Measurements from ENCODE around the gene DLG1. TPM values are rescaled to one million over a fixed set of nuclear protein-coding genes. Genes with fewer than 3 reads are reported as not detected.
A peak's percentile ranks its signal among the peaks of the same experiment; 100 is the strongest.
"Not testable (repeated sequence)": the region's sequence is repeated elsewhere in the genome, so short reads cannot be mapped to it uniquely, and the experiment has no call there.

DLG1 gene
- total and polyA plus RNA-seq, 9 of the 15 experiments (the other 6 are each of a cell fraction or from before 2014, with no cell fraction given) = 9.4 to 63.5 (median 43.6) TPM

DNA sequence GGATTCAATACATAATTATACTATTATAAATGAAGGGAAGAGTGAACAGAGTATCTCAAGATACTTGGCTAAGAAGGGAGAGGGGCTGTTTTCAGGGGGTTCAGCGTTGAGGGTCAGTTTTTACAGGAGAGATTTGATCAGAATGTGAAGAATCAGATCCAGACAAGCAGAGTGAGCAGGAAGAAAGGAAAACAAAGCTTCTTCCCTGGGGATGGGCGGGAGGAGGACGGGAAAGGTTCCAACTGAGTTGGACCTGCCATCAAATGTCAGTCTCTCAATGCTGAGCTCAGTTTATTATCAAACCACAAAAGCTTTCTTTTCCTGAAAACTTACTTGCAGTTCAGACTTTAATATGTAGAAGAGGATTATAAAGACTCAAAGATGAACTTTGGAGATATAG lies 262.8 kb downstream of the DLG1 start:
- 10% methylated on average over 3 of the region's 3 CpGs for WGBS (ENCODE audit: insufficient coverage, low coverage, missing lambda C conversion rate)
- H3K9ac ChIP-seq (ENCODE audit: insufficient read depth in 1 of 2, low read depth in 2 of 2, low read length in 2 of 2) = no peak overlapping the region
- no peak overlapping the region for H3K4me2 ChIP-seq (ENCODE audit: insufficient read depth, low read length)
- TF ChIP-seq TGIF2 (CRISPR knock-in tag; IDR thresholded peaks at IDR 0.05) = no peak
- ChIA-PET CTCF (ENCODE audit: low intra/inter-chr PET ratio) (no interaction called here), POLR2A (interaction anchor here (0.7 kb wide), 1 partner anchor 82 kb away, joined by 3 read pairs; no protein-coding TSS in a partner anchor)
- no peaks in the 10 kb centered on the region for H4K20me1 ChIP-seq (replicated peaks; ENCODE audit: control insufficient read depth, insufficient read depth, low read length)
- no peak overlapping the region for H3K4me3 ChIP-seq
- no peak overlapping the region for H2AFZ ChIP-seq (ENCODE audit: low read depth, low read length)
- H3K27ac ChIP-seq (ENCODE audit: extremely low read depth, low read depth, low read length) = no peak overlapping the region
- intact Hi-C loops (cut with micrococcal nuclease) (loop anchor here (10.0 kb wide), 1 partner anchor 149 kb away; no protein-coding TSS in a partner anchor), in situ Hi-C loops (cut with MboI) (no loop called here)
- peaks cover 16 to 18% of the 10 kb centered on the region in 2 experiments for H3K4me1 ChIP-seq (replicated peaks in 1 of 2; ENCODE audit: control insufficient read depth in 2 of 2, insufficient read depth in 2 of 2, low read length in 2 of 2)
- H3K9me1 ChIP-seq (ENCODE audit: control insufficient read depth, insufficient read depth, low read length) = no peaks in the 10 kb centered on the region
- H3K79me2 ChIP-seq (ENCODE audit: control insufficient read depth, insufficient read depth, low read length) = no peaks in the 10 kb centered on the region
- no TSS peak for BruUV-seq (replicated peaks)
- H3K9me3 ChIP-seq (replicated peaks; ENCODE audit: control insufficient read depth, insufficient read depth, low read depth, low read length) = no peaks in the 10 kb centered on the region
- no peak for FAIRE-seq
- DNase-seq (ENCODE audit: extremely low read depth in 1 of 4, low spot score in 3 of 4) = no peak
- ATAC-seq = no peak
- H3K27me3 ChIP-seq (ENCODE audit: control insufficient read depth in 2 of 2, insufficient read depth in 2 of 2, low read length in 2 of 2) = peaks cover 0 to 4% of the 10 kb centered on the region in 2 experiments; a peak in 2 of 5 replicates
- H3K36me3 ChIP-seq (ENCODE audit: control insufficient read depth, insufficient read depth, low read length) = no peaks in the 10 kb centered on the region

- H3K27me3 ChIP-seq (ENCODE audit: control insufficient read depth in 2 of 2, insufficient read depth in 2 of 2, low read length in 2 of 2); POLR2A ChIA-PET; H3K27ac ChIP-seq (ENCODE audit: extremely low read depth, low read depth, low read length); H3K36me3 ChIP-seq (ENCODE audit: control insufficient read depth, insufficient read depth, low read length); FAIRE-seq; DNase-seq (ENCODE audit: extremely low read depth in 1 of 4, low spot score in 3 of 4); BruUV-seq (replicated peaks); H2AFZ ChIP-seq (ENCODE audit: low read depth, low read length); H3K4me2 ChIP-seq (ENCODE audit: insufficient read depth, low read length); H3K79me2 ChIP-seq (ENCODE audit: control insufficient read depth, insufficient read depth, low read length); H3K4me3 ChIP-seq; H3K9me1 ChIP-seq (ENCODE audit: control insufficient read depth, insufficient read depth, low read length); CTCF ChIA-PET (ENCODE audit: low intra/inter-chr PET ratio); H4K20me1 ChIP-seq (replicated peaks; ENCODE audit: control insufficient read depth, insufficient read depth, low read length); H3K9me3 ChIP-seq (replicated peaks; ENCODE audit: control insufficient read depth, insufficient read depth, low read depth, low read length); in situ Hi-C loops (cut with MboI); H3K9ac ChIP-seq (ENCODE audit: insufficient read depth in 1 of 2, low read depth in 2 of 2, low read length in 2 of 2); ATAC-seq; TF ChIP-seq CREB1 (IDR thresholded peaks at IDR 0.05): not testable (repeated sequence)
- intact Hi-C loops (cut with micrococcal nuclease) = loop anchor here (10.0 kb wide), 1 partner anchor 150 kb away; no protein-coding TSS in a partner anchor
- TF ChIP-seq GABPB1 (CRISPR knock-in tag; IDR thresholded peaks at IDR 0.05) = 0 out of 2 replicates have a peak, but pooled peaks have one; percentile 34
- 0 out of 2 replicates have a peak, but pooled peaks have one; percentile 26 for TF ChIP-seq CREB1 (CRISPR knock-in tag; IDR thresholded peaks at IDR 0.05)
- WGBS (ENCODE audit: insufficient coverage, low coverage, missing lambda C conversion rate) = 42% methylated on average over 5 of the region's 5 CpGs
- H3K4me1 ChIP-seq (replicated peaks in 1 of 2; ENCODE audit: control insufficient read depth in 2 of 2, insufficient read depth in 2 of 2, low read length in 2 of 2) = peaks cover 21 to 26% of the 10 kb centered on the region in 2 experiments
Measured at GRCh38 chr3:197034778-197035177, 263.6 kb downstream of the DLG1 start.

DNA sequence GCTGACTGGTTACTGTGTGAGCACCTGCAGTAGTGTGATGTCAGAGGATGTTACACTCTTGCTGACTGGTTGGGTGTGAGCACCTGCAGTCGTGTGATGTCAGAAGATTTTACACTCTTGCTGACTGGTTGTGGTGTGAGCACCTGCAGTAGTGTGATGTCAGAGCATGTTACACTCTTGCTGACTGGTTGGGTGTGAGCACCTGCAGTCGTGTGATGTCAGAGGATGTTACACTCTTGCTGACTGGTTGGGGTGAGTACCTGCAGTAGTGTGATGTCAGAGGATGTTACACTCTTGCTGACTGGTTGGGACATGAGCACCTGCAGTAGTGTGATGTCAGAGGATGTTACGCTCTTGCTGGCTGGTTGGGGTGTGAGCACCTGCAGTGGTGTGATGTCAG lies 264.6 kb downstream of the DLG1 start:
- H3K9me3 ChIP-seq (replicated peaks; ENCODE audit: control insufficient read depth, insufficient read depth, low read depth, low read length); H2AFZ ChIP-seq (ENCODE audit: low read depth, low read length); CTCF ChIA-PET (ENCODE audit: low intra/inter-chr PET ratio); H3K27ac ChIP-seq (ENCODE audit: extremely low read depth, low read depth, low read length); H3K9me1 ChIP-seq (ENCODE audit: control insufficient read depth, insufficient read depth, low read length); FAIRE-seq; ATAC-seq; POLR2A ChIA-PET; H3K4me2 ChIP-seq (ENCODE audit: insufficient read depth, low read length); BruUV-seq (replicated peaks); in situ Hi-C loops (cut with MboI); H3K27me3 ChIP-seq (ENCODE audit: control insufficient read depth in 2 of 2, insufficient read depth in 2 of 2, low read length in 2 of 2); H4K20me1 ChIP-seq (replicated peaks; ENCODE audit: control insufficient read depth, insufficient read depth, low read length); H3K4me3 ChIP-seq; H3K36me3 ChIP-seq (ENCODE audit: control insufficient read depth, insufficient read depth, low read length); H3K79me2 ChIP-seq (ENCODE audit: control insufficient read depth, insufficient read depth, low read length); H3K9ac ChIP-seq (ENCODE audit: insufficient read depth in 1 of 2, low read depth in 2 of 2, low read length in 2 of 2); DNase-seq (ENCODE audit: extremely low read depth in 1 of 4, low spot score in 3 of 4): not testable (repeated sequence)
- WGBS (ENCODE audit: insufficient coverage, low coverage, missing lambda C conversion rate) = 32% methylated on average over 3 of the region's 3 CpGs
- H3K4me1 ChIP-seq (replicated peaks in 1 of 2; ENCODE audit: control insufficient read depth in 2 of 2, insufficient read depth in 2 of 2, low read length in 2 of 2) = peaks cover 25 to 36% of the 10 kb centered on the region in 2 experiments
- intact Hi-C loops (cut with micrococcal nuclease) = loop anchor here (10.0 kb wide), 1 partner anchor 151 kb away; no protein-coding TSS in a partner anchor
